Right lobe of liver (tissue), 4 donors: ENCODE results near the gene PLCB4.

Experiments used
- CTCF ChIP-seq, 4 donors: fragments of 200-600 bp in 3 of 4; fragments of 450-650 bp in 1 of 4; IDR thresholded peaks; one replicate each; pipeline versions ENCODE4 v1.5.1 to v1.8.0; 2016 to 2022; ENCODE audit warnings: antibody characterized with exemption in 4 of 4, mild to moderate bottlenecking in 2 of 4
- POLR2A ChIP-seq: fragments of 450-650 bp; IDR thresholded peaks from one replicate; pipeline ENCODE4 v1.6.1; 2017; ENCODE audit warnings: antibody characterized with exemption, mild to moderate bottlenecking
- donor health status: DM: no; HTN: no; CAD: no.
- donor health status: DM: no; HTN: no; CAD: no.
- donor health status: DM: no; HTN: yes; CAD: no.

GRCh38 chr20:9256393-9256792, 187.5 kb downstream of the PLCB4 start:
- TF ChIP-seq CTCF (IDR thresholded peaks at IDR 0.05) = no peak
- TF ChIP-seq POLR2A = no peak
